DMS79 (cell line): ENCODE results near the gene ZFP36L2.
A peak's percentile ranks its signal among the peaks of the same experiment; 100 is the strongest.

Source experiments
- DNase-seq: peaks from one replicate; lab custom pipeline; 2025; lab: John Stamatoyannopoulos, UW

The ZFP36L2 gene

DNA sequence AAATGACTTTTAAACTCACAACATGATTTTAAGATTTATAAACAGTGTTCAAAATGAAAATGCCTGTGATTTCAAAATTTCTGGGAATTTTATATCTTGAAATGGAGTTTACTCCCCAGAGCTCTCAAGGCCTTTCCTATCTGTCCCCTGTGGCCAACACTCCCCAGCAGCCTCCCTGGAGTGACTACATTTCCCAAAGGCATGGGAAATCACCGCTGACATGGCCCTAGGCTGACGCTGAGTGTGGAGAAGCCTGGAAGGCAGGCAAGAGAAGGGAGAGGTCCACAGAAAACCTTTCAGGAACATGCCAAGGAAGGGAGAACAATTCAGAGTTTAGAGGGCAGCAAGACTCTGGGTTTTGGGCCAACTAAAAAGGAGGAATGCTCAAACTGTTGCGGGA is 20.2 kb upstream of the ZFP36L2 start:
- no peak for DNase-seq

DNA sequence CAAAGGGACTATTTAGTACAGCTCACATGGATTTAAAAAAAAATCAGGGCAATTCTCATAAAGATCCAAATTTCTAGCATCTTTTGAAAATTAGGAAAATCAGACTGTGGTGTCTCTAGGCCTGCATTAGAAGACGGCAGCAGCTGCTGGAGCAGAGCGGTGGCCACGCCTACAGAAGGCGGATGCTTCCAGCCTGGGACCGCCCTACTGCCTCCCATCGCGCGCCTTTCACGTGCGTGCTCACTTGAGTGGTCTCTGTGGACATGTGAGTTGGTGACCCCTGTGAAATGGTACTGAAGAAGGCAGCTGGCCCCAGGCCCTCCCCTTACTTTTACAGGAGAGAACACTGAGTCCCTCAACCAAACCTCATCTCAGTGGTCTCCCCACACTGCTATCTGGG is 15.2 kb upstream of the ZFP36L2 start:
- DNase-seq = no peak

DNA sequence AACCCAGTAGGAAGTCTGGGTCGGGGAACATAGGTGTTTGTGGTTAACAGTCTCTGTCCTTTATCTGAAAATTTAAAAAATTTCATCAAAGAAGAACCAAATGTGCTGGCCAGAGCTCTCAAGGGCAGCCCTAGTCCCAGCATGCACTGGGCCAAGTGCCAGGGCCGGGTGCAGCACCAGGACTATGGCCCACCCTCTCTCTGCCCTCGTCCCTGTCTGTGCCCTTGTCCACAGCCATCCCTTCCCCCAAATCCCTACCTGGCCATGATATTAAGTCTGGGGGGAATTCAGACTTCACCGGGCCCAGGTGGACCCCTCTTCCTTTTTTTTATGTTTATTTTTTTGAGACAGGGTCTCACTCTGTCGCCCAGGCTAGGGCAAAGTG is 14.4 kb upstream of the ZFP36L2 start:
- no peak for DNase-seq

DNA sequence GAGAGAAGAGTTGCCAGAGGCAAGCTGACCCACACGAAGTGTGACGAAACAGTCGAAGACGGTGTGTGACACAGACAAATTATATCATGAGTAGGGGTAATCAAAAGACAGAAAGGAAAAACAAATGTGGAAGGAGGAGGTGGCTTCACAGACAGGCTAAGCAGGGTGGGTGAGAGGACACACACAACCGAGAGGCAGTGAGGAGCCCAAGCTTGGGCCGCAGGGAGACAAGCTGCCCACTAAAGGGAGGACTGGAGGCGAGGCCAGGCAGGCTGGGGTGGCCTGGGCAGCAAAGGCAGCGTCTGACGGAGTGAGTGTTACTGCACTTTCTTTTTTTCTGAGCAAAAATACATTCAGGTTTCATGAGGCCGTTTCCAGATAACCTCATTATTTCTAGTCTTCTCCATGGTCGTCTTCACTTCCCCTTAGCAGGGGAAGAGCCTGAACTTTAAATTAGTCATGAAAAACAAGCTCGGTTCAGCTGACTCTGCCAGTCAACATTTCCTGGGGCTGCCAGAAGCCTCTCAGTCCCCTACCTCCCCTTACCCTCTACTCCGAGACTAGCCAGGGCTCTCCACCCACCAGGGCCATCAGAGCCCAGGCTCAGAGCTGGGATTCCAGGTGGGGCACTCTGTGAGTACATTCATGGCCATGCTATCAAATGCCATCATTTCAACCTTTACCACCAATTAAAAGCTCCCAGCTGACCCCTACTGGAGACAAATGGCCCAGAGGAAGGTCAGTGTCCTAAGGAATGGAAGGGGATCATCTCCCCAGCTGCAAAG is 13.8 kb upstream of the ZFP36L2 start:
- no peak for DNase-seq

DNA sequence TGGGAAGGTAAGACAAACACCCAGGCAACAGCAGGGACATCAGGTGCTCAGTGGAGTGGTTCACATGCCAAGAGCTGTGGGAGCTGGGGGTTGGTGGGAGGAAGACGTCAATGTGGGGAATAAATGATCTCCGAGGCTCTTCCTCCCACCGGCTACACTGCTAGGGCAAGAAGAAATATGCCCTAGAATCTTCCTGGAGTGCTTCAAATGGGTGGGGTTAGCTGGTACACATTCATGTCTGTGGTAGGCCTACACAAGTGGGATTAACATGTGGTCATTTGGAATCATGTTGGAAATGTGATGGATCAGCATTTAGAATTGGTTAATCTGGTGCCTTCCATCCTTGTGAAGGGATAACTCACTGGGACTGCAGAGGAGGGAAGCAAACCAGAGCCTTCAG is 12.4 kb upstream of the ZFP36L2 start:
- DNase-seq = no peak

DNA sequence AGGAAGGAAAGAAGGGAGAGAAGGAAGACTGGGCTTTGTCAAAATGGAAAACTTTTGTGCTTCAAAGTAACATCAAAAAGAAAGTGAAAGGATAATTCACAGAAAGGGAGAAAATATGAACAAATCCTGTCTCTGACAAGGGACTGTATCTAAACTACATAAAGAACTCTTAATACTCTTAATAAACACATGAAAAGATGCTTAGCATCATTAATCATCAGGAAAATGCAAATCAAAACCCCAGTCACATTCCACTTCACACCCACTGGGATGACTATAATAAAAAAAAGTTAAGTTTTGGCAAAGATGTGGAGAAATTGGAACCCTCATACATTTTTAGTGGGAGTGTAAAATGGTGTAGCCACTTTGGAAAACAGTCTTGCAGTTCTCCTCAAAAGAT is 11.8 kb upstream of the ZFP36L2 start:
- DNase-seq = no peak

DNA sequence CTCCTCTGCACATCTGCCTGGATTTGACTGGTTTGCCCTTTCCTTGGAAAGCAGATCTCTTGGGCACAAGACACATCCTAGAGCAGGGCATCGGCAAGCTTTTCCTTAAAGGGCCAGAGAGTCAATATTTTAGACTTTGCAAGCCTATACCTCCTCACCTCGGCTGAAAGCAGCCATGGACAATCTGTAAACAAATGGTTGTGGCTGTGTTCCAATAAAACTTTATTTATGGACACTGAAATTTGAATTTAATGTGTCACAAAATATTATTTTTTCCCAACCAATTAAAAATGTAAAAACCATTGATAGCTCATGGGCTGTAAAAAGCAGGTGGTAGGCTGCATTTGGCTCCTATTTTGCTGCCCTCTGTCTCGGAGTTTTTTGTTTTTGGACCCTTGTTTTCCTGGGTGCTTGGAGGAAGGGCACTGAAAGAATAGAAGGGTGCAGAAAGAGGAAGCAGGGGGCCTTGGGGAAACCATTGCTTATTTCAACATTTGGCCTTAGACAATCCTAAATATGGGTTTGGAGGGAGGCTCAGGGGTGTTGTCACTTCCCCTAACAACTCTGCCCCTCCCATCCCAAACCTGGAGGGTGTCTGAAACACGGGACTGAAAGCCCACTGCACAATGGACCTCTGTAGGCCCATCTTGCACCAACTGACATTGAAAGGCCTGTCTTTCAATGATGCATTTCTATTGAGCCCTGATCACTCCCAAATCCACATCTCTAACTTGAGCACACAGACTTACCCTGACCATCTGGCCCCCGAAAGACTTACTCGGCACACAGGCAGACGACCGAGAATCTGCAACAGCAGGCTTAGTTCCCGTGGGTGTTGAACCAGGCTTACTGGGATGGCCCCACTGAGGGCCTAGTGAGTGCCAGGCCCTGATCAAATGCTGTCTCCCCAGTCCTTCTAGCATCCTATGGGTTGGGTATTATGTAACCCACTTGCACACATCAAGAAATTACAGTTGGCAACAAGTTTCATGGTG is 7.1 kb upstream of the ZFP36L2 start:
- DNase-seq = no peak

DNA sequence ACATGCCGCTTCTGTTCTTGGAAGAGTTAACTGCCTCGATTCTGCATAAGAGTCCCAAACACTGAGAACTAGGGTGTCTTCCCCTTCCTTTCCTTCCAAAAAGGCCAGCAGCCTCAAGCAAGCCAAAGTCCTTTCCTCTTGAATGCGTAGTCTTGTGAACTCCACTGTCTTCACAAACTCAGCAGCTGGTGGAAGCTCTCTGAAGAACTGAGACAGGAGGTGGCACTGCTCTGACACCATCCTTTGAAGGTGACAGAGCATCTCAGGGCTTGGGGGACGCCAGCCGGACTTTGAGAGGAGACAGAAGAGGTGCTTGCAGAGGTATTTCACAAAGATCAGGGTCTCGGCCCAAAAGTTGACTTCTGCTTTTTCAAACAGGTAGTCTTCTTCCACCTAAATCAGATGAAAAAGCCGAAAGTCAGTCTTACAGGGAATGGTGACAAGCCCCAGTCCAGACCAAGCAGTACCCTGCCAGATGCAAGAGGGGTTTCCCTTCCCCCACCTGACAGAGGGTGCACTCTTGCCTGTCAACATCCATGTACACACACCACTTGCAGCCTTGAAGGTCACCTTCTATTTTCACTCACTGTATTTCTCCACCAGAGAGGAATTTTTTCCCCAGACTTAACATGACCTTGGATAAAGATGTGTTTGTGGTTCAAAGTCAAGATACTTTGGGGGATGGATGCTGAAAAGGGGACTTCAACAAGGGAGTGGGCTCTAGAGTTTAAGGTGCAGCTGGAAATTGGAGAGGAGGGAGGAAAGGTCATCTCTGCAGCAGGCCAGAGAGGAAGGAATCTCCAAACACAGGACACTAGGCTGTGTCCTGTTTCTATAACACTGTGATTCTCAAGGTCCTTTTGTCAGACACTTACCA is 4.8 kb upstream of the ZFP36L2 start:
- DNase-seq = no peak

DNA sequence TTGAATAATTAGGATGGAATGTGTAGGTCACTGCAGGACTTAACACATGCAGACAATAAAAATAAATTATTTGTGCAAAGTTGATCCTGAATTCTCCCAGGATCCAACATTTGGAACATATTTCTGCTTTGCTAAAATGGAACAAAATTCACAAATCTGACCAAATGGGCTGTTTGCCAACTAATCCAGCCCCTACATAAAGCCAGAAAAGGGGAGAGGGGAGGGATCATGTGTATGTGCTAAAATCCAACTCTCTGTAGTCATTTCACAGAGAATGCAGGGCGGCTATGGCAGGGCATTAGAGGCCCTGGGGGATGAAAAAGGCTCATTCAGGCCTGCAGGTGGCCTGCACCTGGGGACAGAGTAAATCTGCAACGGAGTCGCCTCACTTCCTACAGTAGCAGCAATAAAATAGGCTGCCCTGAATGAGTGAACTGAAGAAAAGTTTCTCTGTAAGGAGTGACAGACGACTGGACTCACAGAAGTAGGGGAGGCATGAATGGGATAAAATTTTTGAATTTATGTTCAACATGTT is 4.0 kb upstream of the ZFP36L2 start:
- no peak for DNase-seq

DNA sequence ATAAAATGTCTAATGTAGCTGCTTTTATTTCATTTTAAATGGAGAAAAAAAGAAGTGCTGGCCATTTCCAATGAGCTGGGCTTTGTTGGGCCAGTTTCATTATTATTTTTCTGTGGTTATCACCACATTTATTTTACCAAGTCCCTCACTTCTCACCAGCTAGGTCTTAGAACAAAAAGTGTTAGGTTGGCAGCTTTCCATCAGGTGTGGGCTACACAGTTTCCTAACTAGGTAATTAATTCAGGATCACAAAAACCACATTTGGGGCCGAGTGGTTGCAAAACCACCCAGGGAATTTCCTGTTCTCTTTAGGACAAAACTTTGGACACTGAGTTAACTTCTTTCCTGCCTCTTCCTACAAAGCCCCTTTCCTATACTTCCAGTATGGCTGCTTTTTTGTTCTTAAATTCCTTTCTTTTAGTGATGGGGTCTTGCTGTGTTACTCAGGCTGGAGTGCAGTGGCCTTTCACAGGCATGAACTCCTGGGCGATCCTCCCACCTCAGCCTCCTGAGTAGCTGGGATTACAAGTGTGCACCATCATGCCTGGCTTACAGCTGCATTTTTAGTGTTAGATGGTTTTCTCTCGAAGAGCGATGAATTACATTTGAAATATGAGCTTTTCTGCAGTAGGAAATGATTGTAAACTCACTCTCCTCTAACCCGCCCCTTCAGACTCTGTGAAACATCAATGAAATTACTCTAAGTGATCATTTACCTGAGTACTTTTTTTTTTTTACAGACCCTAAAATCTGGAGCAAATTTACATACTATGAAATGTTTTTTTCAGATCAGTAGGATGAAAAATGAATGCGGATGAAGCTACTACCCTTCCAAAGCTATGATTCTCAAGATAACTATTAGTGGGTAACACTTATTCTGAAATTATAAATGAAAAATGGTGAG is 2.6 kb upstream of the ZFP36L2 start:
- DNase-seq = no peak

DNA sequence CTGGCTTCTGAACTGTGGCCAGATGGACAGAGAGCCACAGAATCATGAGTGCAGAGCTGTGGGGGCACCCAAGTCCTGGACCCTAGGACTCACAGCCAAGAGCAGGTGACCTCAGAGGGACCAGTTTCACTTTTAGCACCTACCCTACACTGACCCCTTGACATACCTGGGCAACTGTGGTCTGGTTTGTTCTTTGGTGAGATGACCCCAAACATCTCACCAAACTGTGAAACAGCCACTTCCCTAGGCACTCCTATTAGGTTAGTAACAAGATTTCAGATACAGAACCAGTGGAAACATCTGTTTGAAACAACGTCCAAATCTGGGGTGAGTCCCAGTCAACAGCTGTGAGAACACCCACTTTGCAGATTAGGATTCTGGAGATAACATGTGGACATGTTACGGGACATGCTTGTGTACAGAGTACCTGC is 1.9 kb upstream of the ZFP36L2 start:
- DNase-seq = no peak

DNA sequence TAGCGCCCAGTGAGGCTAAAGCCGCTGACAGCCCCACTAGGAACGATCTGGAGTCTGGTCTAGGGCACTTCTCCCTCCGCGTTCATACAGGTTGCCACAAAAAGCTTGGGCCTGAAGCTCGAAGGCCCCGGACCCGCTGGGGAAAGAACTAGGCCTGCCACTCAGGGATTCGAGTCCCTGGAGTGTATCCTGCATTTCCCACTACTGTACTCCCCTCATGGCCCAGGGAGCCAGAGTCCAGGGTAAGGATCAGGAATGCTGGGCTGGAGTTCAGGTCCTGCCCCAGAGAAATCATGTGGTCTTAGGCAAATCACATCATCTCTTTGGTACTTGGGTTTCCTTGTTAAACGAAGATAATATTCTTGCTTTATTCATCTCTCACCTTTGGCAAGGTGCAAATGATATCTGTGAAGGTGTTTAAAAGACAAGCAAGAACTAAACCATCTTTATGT is 1.4 kb upstream of the ZFP36L2 start:
- no peak for DNase-seq

DNA sequence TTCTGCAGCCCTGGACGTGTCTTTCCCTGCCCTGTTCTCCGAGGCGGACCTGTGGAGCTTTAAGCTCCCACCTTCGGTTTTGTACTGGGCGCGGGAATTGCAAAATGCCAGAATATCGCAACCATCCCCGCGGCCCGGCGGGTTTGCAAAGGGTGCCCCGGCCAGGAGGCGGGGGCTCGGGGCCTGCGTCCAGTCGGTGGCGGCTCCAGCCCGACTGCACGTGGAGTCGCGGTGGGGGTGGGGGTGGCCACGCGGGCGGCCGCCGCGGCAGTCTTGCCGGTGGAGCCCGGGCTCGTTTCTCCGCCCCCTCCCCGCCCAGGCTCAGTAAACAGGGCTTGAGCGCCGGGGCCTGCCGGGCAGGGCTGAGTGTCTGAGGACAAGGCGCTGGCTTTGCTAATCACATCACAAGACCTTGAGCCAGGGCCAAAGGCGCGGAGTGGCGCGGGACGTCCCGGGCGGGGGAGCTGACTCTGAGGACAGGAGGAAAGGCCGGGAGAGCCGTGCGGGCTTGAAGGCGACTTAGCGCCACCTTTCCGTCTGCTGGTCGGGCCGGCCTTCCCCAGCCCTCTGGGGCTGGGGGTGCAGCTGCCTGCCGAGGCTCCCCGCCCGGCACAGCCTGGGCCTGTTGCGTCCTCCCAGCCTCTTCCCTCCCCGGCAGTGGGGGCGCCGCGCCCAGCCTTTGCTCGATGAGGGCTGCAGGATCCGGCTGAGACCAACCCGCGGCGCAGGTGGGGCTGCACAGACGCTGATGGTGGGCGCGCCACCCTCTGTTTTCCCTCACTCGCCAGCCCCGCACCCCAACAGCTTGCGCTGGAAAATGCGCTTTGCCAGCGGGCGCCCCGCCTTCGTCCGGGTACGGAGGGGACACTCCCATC is 786 bp upstream of the ZFP36L2 start:
- peak; percentile 53 for DNase-seq

DNA sequence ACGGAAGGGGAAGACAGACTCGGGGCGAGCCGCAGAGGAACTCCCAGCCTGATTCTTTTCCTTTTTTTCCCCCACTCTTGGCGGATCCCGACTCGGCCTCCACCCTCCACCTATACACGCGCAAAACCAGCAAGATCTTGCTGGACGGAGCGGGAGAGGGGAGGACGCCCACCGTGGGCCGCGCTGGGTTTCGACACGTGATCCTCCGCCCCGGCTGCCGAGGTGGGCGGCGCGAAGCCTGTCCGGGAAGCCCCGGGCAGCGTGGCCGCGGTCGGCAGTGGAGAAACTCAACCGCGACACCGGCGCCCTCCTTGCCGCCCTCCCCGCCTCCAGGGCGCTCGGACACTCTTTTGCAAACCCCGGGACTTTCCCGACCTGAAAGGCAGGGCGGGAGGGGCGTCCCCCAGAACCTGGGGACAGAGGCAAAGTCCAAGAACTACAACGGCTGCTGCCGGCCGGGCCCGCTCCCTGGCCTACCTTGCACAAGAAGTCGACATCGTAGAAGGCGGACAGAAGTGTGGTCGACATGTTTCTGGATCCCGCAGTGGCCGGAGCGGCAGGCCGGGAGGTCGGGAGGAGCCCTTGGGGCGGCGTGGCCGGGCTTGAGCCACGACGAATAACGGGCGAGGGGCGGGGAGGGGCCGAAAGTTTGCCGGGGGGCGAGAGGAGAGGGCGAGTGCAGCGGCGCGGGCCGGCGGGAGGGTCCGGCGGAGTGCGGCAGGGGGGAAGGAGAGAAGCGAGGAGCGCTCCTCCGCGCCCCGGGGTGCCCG is 433 bp downstream of the ZFP36L2 start:
- no peak for DNase-seq

DNA sequence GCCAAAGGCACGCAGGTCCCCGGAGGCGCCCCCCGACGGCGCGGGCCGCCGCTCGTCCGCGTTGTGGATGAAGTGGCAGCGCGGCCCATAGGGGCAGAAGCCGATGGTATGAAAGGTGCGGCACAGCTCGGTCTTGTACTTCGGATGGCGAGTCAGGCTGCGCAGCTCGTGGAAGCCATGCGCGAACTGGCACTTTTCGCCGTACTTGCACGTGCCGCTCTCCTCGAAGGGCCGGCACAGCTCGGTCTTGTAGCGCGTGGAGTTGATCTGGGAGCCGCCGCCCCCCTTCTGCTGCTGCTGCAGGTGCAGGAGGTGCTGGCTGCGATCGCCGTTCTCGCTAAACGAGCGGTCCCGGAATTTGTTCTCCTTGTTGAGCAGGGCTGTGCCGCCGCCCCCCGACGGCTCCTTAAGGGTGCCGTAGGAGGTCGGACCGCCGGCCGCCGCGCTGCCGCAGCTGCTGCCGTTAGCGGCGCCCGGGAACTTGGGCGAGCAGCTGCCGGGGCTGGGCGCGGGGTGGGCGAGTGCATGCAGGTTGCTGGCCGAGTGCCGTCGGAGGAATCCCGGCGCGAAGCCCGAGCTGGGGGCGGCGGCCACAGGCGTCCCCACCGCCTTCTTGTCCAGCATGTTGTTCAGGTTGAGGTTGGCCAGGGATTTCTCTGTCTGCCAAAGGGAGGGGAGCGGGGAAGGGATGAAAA is 1.2 kb downstream of the ZFP36L2 start:
- no peak for DNase-seq

DNA sequence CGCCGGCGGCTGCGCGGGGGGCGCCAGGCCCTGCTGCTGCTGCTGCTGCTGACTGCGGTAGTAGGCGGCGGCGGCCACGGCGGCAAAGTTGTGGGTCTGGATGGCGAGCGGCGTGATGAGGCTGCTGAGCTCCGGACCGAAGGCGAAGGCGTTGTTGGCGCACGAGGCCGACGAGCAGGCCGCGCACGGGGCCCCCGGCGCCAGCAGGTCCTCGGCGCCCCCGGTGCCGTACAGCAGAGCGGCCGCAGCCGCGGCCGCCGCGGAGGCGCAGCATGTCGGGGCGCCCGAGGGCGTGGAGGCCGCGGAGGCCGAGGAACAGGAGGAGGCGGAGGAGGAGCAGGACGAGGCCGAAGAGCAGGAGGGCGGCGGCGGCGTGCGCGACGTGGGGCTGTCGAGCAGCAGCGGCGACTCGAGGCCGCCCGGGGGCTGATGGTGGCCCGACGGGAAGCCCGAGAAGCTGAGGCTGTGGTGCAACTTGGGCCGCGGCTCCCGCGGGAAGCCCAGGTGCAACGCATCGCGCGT is 1.8 kb downstream of the ZFP36L2 start:
- no peak for DNase-seq

DNA sequence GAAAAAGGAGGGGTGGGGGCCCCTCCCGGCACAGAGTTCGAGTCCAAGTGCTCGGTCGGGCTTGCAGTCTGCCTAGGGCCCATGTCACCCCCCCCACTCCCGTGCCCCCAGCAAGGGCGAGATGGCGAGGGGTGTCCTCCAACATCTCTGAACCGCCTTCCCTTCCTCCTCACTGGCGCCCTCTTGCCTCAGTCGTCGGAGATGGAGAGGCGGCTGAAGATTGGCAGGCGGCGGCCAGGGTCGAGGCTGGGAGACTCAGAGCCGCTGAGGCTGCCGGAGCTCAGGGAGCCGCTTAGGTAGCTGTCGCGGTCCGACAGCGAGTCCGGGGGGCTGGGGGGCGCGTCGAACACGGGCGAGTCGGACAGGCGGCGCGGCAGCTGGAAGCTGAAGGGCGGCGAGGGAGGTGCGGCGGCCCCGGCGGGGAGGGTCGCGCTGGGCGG is 2.3 kb downstream of the ZFP36L2 start:
- no peak for DNase-seq

DNA sequence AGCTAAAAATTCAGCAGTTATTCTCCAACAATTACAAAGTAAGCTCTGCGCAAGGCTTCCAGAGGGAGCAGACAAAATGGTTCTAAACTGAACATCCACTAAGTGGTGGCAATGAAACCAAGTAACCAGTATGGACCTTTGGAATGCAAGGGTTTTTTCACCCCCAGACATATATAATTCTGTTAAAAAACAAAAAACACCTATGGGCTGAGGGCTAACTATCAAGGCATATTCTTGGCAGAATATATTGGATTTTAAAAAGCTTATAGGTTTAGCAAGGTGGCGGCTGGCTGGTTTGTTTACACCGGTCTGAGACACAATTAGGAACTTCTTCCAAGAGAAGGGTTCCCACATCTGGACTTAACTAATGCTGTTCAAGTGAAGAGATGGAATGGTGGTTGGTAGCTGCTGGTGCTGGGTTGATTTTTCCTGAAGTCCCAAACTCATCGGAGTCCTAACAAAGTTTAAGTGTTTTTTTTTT is 2.8 kb downstream of the ZFP36L2 start:
- no peak for DNase-seq
